ENCODE measurements around the gene TPCN2. TPM values are rescaled to one million over a fixed set of nuclear protein-coding genes. Genes with fewer than 3 reads are reported as not detected.

TPCN2 gene
- total and polyA plus RNA-seq, 9 of the 15 experiments (the other 6 are each of a cell fraction or from before 2014, with no cell fraction given): 0.66 to 10.2 (median 4.6) TPM

DNA sequence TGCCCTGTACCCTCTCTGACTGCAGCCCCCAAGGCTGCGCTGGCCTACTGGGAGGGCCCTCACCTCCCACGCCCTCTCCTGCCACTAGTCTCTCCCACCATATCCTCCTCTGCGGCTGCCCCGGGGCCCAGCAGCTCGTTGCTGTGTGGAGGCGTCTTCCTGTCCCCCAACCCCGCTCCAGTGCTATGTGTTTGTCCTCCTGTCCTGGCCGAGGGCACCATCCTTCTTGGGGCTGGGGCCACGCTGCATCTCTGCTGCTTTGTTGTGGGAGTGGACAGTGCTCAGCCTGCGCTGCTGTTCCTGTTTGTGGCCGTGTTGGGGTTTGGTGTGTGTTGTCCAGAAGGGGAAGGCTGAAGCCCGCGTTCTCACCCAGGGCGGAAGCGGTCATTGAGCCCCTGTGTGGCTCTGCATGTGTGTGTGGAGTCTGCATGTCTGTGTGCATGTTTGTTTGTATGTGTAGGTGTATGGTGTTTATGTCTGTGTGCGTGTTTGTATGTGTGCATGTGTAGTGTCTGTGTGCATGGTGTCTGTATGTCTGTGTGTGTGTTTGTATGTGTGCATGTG is 15.7 kb downstream of the TPCN2 start:
- no peak for FAIRE-seq
- WGBS (ENCODE audit: insufficient coverage, low coverage, missing lambda C conversion rate): 67% methylated on average over 14 of the region's 16 CpGs
- ChIA-PET POLR2A (no interaction called here), CTCF (ENCODE audit: low intra/inter-chr PET ratio) (no interaction called here)
- Histone ChIP-seq H2AFZ (ENCODE audit: low read depth, low read length) (no peak overlapping the region), H3K9me3 (replicated peaks; ENCODE audit: control insufficient read depth, insufficient read depth, low read depth, low read length) (no peaks in the 10 kb centered on the region), H3K79me2 (ENCODE audit: control insufficient read depth, insufficient read depth, low read length) (no peaks in the 10 kb centered on the region), H3K4me3 (no peak overlapping the region), H3K27ac (ENCODE audit: extremely low read depth, low read depth, low read length) (no peak overlapping the region), H3K4me1 (replicated peaks in 1 of 2; ENCODE audit: control insufficient read depth in 2 of 2, insufficient read depth in 2 of 2, low read length in 2 of 2) (peaks cover 0 to 39% of the 10 kb centered on the region in 2 experiments; a peak in 2 of 5 replicates), H3K9me1 (ENCODE audit: control insufficient read depth, insufficient read depth, low read length) (no peaks in the 10 kb centered on the region), H3K36me3 (ENCODE audit: control insufficient read depth, insufficient read depth, low read length) (no peaks in the 10 kb centered on the region), H3K9ac (ENCODE audit: insufficient read depth in 1 of 2, low read depth in 2 of 2, low read length in 2 of 2) (no peak overlapping the region), H3K27me3 (ENCODE audit: control insufficient read depth in 2 of 2, insufficient read depth in 2 of 2, low read length in 2 of 2) (no peaks in the 10 kb centered on the region), H3K4me2 (ENCODE audit: insufficient read depth, low read length) (no peak overlapping the region), H4K20me1 (replicated peaks; ENCODE audit: control insufficient read depth, insufficient read depth, low read length) (0 out of 2 replicates have a peak, but pooled peaks cover 4% of the 10 kb centered on the region)
- DNase-seq (ENCODE audit: extremely low read depth in 1 of 4, low spot score in 3 of 4): no peak
- in situ Hi-C loops (cut with MboI) (no loop called here), intact Hi-C loops (cut with micrococcal nuclease) (no loop called here)
- ATAC-seq: no peak
- TF ChIP-seq, protein P1, sequence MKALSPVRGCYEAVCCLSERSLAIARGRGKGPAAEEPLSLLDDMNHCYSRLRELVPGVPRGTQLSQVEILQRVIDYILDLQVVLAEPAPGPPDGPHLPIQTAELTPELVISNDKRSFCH (CRISPR knock-in tag; IDR thresholded peaks at IDR 0.05): no peak
- TF ChIP-seq, protein P1 (tag; IDR thresholded peaks at IDR 0.05): no peak
- TF ChIP-seq ZNF316 (IDR thresholded peaks at IDR 0.05): no peak
- TF ChIP-seq, protein P2, sequence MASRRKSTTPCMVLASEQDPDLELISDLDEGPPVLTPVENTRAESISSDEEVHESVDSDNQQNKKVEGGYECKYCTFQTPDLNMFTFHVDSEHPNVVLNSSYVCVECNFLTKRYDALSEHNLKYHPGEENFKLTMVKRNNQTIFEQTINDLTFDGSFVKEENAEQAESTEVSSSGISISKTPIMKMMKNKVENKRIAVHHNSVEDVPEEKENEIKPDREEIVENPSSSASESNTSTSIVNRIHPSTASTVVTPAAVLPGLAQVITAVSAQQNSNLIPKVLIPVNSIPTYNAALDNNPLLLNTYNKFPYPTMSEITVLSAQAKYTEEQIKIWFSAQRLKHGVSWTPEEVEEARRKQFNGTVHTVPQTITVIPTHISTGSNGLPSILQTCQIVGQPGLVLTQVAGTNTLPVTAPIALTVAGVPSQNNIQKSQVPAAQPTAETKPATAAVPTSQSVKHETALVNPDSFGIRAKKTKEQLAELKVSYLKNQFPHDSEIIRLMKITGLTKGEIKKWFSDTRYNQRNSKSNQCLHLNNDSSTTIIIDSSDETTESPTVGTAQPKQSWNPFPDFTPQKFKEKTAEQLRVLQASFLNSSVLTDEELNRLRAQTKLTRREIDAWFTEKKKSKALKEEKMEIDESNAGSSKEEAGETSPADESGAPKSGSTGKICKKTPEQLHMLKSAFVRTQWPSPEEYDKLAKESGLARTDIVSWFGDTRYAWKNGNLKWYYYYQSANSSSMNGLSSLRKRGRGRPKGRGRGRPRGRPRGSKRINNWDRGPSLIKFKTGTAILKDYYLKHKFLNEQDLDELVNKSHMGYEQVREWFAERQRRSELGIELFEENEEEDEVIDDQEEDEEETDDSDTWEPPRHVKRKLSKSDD (conservative IDR thresholded peaks at IDR 0.05; ENCODE audit: low read length): no peak
- no peak for TF ChIP-seq HNRNPLL (IDR thresholded peaks at IDR 0.05; ENCODE audit: low read depth, low read length, poor library complexity, severe bottlenecking)
- TF ChIP-seq ZNF431 (CRISPR knock-in tag; IDR thresholded peaks at IDR 0.05): no peak
- TF ChIP-seq ZNF134 (CRISPR knock-in tag; conservative IDR thresholded peaks at IDR 0.05): no peak
- TF ChIP-seq ZNF140 (CRISPR knock-in tag; IDR thresholded peaks at IDR 0.05): no peak
- no TSS peak for BruUV-seq (replicated peaks)

All from K562 (cell line).